Prostate gland (tissue), 2 donors: ENCODE measurements around the gene CSMD2.

Experiments
- POLR2A ChIP-seq: fragments of 450-650 bp; IDR thresholded peaks from one replicate; pipeline ENCODE4 v1.6.1; 2016; ENCODE audit warnings: antibody characterized with exemption, mild to moderate bottlenecking
- POLR2AphosphoS5 ChIP-seq: sonication (generic); formaldehyde crosslinking; IDR thresholded peaks from one replicate; pipeline ENCODE4 v1.6.1; 2017; ENCODE audit warnings: antibody characterized with exemption
- TF ChIP-seq, protein P1 (sequence below), 4 experiments: fragments of 200-600 bp in 2 of 4; fragments of 450-650 bp in 2 of 4; sonication (generic) in 2 of 4; IDR thresholded peaks; 1 replicate in 3 of 4; 2 replicates in 1 of 4; pipeline ENCODE4 v1.5.1; 2016 to 2019; ENCODE audit warnings: antibody characterized with exemption in 4 of 4, mild to moderate bottlenecking in 2 of 4, moderate library complexity in 2 of 4

DNA sequence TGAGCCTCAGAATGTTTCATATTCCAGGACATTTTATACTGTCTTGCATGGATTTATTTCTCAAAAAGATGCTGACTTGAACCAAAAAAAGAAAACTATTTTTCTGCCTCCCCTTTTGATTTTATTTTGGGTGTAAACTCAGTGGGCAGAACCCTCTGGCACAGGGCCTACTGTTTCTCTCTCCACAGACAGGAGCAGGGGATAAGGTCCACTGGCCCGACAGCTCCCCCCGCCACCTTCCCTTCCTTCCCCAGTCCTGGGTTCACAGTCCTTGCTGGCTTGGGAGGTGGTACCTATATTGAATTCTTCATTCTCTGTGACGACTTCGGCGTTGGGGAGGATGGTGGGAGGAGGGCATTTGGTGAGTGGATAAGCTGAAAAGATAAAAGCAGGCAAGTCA is 578.2 kb downstream of the CSMD2 start:
- TF ChIP-seq, protein P1, sequence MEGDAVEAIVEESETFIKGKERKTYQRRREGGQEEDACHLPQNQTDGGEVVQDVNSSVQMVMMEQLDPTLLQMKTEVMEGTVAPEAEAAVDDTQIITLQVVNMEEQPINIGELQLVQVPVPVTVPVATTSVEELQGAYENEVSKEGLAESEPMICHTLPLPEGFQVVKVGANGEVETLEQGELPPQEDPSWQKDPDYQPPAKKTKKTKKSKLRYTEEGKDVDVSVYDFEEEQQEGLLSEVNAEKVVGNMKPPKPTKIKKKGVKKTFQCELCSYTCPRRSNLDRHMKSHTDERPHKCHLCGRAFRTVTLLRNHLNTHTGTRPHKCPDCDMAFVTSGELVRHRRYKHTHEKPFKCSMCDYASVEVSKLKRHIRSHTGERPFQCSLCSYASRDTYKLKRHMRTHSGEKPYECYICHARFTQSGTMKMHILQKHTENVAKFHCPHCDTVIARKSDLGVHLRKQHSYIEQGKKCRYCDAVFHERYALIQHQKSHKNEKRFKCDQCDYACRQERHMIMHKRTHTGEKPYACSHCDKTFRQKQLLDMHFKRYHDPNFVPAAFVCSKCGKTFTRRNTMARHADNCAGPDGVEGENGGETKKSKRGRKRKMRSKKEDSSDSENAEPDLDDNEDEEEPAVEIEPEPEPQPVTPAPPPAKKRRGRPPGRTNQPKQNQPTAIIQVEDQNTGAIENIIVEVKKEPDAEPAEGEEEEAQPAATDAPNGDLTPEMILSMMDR (IDR thresholded peaks at IDR 0.05), result no peak
- no peak for TF ChIP-seq POLR2AphosphoS5
- no peak for TF ChIP-seq POLR2A
